Motor neuron (in vitro differentiated cells): ENCODE results near the gene CDCA5. TPM values are rescaled to one million over a fixed set of nuclear protein-coding genes. Genes with fewer than 3 reads are reported as not detected.

Experiments used
- ATAC-seq, 8 experiments: fragments of 200-7000 bp; cut with Tn5 transposase; replicated peaks in 6 of 8; 2 replicates each; pipeline ENCODE4 v1.8.0; 2021; ENCODE audit warnings: mild to moderate bottlenecking in 8 of 8, moderate library complexity in 8 of 8
- H3K27ac ChIP-seq, 2 donors: fragments of 250-450 bp; sonication (Bioruptor Pico); 2 replicates each; pipeline ENCODE4 v1.9.0; 2021; ENCODE audit warnings: antibody characterized with exemption in 2 of 2, mild to moderate bottlenecking in 2 of 2, moderate library complexity in 1 of 2
- H3K4me1 ChIP-seq, 2 donors: fragments of 250-450 bp; sonication (Bioruptor Pico); replicated peaks in 1 of 2; 2 replicates each; pipeline ENCODE4 v1.6.1; 2021; ENCODE audit warnings: antibody characterized with exemption in 2 of 2, mild to moderate bottlenecking in 2 of 2, moderate library complexity in 1 of 2
- H3K4me3 ChIP-seq, 5 donors: fragments of 250-450 bp; sonication (Bioruptor Pico); 2 replicates each; pipeline ENCODE4 v1.9.0; 2021; ENCODE audit warnings: antibody characterized with exemption in 5 of 5, mild to moderate bottlenecking in 5 of 5, moderate library complexity in 4 of 5
- WGBS, 10 experiments: fragments of 450-650 bp; shearing (Covaris generic); methylation state at CpG; one replicate each; pipeline ENCODE4 v1.0.0; 2022; 5-methylcytosine and 5-hydroxymethylcytosine counted together
- in situ Hi-C, 9 experiments: fragments of 400-800 bp; cut with MboI; loops; one replicate each; pipeline ENCODE4 v1.15.0; 2021; ENCODE audit warnings: low sequenced_read_pairs in 9 of 9, low pct_unique_long_range_greater_than_20kb in 2 of 9; ENCODE audit not compliant: unreplicated experiment in 9 of 9
- total RNA-seq, 8 experiments: library from RNA; unstranded; fragments of 300-600 nt; gene quantifications; 2 replicates each; pipeline versions ENCODE4 v1.2.3 to v1.2.4, GENCODE V29; 2022

The CDCA5 gene
- total RNA-seq, 8 experiments from 2014 or later, result 0.97 to 25.2 (median 2.0) TPM

DNA sequence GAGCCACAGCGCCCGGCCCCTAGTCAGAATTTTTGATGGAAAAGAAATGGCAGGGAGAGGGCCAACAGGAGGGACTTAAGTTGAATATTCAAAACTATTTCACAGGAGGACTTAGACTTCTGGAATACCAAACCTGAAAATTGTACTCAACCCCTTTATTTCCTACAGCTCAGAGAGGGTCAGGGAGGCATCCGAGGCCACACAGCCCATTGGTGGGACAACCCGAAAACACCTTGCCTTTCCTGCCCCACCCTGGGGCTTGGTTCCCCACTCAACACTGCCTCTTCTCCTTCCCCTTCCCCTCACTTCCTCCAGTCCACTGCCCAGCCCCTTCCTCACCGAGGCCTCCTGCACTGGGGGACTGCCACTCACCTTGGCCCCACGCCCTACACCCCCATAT lies 26.8 kb downstream of the CDCA5 start:
- Histone ChIP-seq H3K4me3 (no peak overlapping the region), H3K27ac (no peak overlapping the region), H3K4me1 (no peaks in the 10 kb centered on the region)
- WGBS, 10 experiments, result 91 to 100% methylated on average over 1 to 4 of the region's 6 CpGs; no CpG with 5 or more reads in 8 of the 10 experiments
- in situ Hi-C loops, result no loop called here
- ATAC-seq, result no peak

DNA sequence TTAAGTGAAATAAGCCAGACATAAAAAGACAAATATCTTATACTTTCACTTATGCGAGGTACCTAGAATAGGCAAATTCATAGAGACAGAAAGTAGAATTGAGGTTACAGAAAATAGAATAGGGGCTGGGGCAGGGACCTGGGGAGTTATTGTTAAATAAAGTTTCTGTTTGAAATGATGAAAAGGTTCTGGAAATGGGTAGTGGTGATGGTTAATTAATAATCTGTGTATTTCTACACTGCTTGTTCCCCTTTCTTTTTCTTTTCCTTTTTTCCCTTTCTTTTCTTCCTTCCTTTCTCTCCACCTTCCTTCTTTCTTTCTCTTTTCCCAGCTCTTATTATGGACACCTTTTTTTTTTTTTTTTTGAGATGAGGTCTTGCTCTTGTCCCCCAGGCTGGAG lies 28.3 kb downstream of the CDCA5 start:
- no peak for ATAC-seq
- no peaks in the 10 kb centered on the region for H3K4me1 ChIP-seq
- 45 to 83% (median 60%) methylated on average over 1 of the region's 1 CpG; no CpG with 5 or more reads in 3 of the 10 experiments for WGBS, 10 experiments
- in situ Hi-C loops, result no loop called here
- no peak overlapping the region for H3K4me3 ChIP-seq
- H3K27ac ChIP-seq, result no peak overlapping the region

DNA sequence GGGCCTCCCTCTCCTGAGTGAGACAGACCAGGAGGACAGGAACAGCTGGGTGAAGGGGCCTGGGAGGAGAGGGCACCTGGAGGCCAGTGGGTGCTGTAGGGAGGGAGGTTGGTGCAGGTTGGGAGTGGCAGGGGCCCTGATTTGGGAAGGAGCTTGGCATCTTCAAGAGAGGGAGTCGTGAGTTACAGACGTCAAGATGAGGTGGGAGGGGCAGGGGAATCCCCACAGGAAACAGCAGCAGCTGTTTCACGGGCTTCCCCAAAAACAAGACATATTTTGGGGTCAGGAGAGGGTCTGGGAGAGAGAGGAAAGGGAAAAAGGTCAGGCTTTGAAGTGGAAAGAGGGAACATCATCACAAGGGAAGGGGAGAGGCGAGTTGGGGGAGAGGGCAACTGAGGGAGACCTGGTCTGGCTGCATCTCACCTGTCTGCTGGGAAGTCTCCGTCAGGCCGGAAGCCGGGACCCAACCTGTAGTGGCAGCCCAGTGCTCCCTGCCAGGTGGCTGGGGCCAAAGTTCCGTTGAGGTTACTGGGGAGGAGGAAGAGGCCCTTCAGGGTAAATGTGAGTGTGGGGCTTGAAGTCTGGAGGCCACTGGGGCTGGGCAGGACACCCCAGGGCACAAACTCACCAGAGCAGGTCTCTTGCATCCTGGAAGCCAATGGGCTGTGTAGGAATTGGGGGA lies 29.9 kb downstream of the CDCA5 start:
- in situ Hi-C loops, result no loop called here
- WGBS, 10 experiments, result 0 to 83% (median 40%) methylated on average over 1 to 3 of the region's 8 CpGs; no CpG with 5 or more reads in 3 of the 10 experiments
- ATAC-seq, result no peak

DNA sequence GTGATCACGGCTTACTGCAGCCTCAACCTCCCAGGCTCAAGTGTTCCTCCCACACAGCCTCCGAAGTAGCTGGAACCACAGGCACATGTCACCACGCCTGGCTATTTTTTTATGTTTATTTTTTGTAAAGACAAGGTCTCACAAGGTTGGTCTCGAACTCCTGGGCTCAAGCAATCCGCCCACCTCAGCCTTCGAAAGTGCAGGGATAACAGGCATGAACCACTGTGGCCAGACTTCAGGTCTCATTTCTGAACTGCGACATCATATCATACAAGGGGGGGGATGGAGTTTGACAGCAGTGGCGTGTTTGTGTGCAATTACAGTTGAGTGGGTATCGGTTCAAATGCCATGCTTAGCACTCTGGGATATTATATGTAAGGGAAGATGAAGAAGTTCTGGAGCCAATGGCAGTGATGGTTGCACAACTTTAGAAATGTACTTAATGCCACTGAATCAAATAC lies 32.4 kb downstream of the CDCA5 start:
- ATAC-seq, result peak in 2 of 8 experiments; percentile 12 to 34
- no peak overlapping the region for H3K4me3 ChIP-seq
- 45 to 100% (median 82%) methylated on average over 1 to 8 of the region's 9 CpGs; no CpG with 5 or more reads in 1 of the 10 experiments for WGBS, 10 experiments
- in situ Hi-C loops, result no loop called here
- no peak overlapping the region for H3K27ac ChIP-seq
- no peaks in the 10 kb centered on the region for H3K4me1 ChIP-seq

More for the DNA sequence above, 29.9 kb downstream of the CDCA5 start:
- Histone ChIP-seq H3K27ac (no peak overlapping the region), H3K4me1 (no peaks in the 10 kb centered on the region), H3K4me3 (no peak overlapping the region)

- Histone ChIP-seq H3K4me3 (no peak overlapping the region), H3K27ac (no peak overlapping the region), H3K4me1 (no peaks in the 10 kb centered on the region)
- ATAC-seq, result peak in 6 of 8 experiments; percentile 12 to 54 (median 23)
- 60 to 90% (median 77%) methylated on average over 2 to 9 of the region's 56 CpGs; no CpG with 5 or more reads in 7 of the 10 experiments for WGBS, 10 experiments
- in situ Hi-C loops, result no loop called here
These were observed 36.0 kb downstream of the CDCA5 start for GRCh38 chr11:65047581-65048422.

DNA sequence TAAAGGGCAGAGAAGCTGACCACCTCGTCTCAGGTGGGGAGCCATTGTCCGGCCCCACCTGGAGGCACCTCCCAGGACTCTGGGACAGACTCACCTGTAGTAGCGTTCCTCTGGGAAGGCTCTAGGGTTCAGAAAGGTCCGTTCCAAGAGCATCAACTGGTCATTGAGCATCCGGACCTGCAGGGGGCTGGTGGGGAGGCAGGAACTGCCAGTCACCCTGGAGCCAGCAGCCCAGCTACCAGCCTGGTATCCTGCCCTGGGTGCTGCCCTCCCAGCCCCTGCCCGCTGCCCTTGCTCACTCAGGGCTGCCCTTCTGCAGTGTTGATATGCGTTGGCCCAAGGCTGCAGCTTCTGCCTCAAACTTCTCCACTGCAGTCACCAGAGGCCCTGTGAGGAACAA lies 38.1 kb downstream of the CDCA5 start:
- Histone ChIP-seq H3K27ac (no peak overlapping the region), H3K4me1 (peaks cover 7 to 8% of the 10 kb centered on the region in 2 donors), H3K4me3 (no peak overlapping the region)
- 83 to 100% (median 100%) methylated on average over 1 to 2 of the region's 7 CpGs; no CpG with 5 or more reads in 7 of the 10 experiments for WGBS, 10 experiments
- in situ Hi-C loops, result no loop called here
- no peak for ATAC-seq

DNA sequence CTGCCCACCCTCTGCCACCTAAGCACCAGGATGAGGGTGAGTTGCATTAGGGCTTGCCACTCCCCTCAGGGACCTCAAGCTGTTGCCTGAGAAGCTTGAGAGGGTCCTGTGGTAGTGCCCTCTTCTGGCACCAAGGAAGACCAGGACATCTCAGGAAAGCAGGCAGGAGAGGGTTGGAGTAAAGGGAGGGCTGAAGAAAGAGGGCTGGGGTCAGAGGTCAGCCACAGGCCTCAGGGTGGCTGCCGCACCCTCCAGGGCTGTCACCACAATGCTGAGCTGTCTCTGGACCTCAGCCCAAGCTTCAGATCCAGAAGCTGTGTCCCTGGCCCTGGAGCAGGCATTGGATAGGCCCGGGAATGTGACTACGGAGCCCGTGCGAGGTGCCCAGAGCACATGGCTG lies 38.8 kb downstream of the CDCA5 start:
- WGBS, 10 experiments, result 97% methylated on average over 4 of the region's 5 CpGs; no CpG with 5 or more reads in 9 of the 10 experiments
- Histone ChIP-seq H3K27ac (no peak overlapping the region), H3K4me1 (peaks cover 7 to 8% of the 10 kb centered on the region in 2 donors), H3K4me3 (no peak overlapping the region)
- no peak for ATAC-seq
- in situ Hi-C loops, result no loop called here

DNA sequence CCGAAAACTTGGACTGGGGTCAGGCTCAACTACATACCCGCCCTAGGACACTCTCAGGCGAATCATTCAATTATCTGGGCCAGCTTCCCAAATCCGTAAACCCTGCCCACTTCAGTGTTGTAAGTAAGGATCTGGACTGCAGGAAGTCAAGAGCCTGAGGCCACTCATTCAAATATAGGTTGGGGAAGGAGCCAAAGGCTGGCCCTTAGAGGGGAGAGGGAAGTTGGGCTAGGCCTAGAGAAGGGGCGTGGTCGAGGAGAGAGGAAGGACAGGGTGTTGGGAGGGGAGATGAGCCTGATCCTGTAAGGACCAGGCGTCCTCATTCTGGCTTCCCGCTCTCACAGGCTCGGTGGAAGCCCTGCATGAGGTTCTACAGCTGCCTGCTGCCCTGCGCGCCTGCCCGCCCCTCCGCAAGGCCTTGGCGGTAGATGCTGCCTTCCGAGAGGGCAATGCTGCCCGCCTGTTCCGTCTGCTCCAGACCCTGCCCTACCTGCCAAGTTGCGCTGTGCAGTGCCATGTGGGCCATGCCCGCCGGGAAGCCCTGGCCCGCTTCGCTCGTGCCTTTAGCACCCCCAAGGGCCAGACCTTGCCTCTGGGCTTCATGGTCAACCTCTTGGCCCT lies 39.8 kb downstream of the CDCA5 start:
- 34 to 100% (median 85%) methylated on average over 1 to 15 of the region's 23 CpGs; no CpG with 5 or more reads in 2 of the 10 experiments for WGBS, 10 experiments
- in situ Hi-C loops, result no loop called here
- ATAC-seq, result peak in 3 of 8 experiments; percentile 0 to 26 (median 1)
- no peak overlapping the region for H3K4me3 ChIP-seq
- H3K27ac ChIP-seq, result no peak overlapping the region
- peaks cover 7 to 8% of the 10 kb centered on the region in 2 donors for H3K4me1 ChIP-seq

- in situ Hi-C loops, result no loop called here
- Histone ChIP-seq H3K27ac (no peak overlapping the region), H3K4me1 (peaks cover 7 to 8% of the 10 kb centered on the region in 2 donors), H3K4me3 (no peak overlapping the region)
- 23 to 100% (median 83%) methylated on average over 1 to 6 of the region's 6 CpGs; no CpG with 5 or more reads in 3 of the 10 experiments for WGBS, 10 experiments
- ATAC-seq, result no peak
These were observed 40.9 kb downstream of the CDCA5 start for GRCh38 chr11:65042891-65043290.

- Histone ChIP-seq H3K4me1 (peaks cover 7 to 8% of the 10 kb centered on the region in 2 donors), H3K4me3 (peak within 1 kb of the TSS; percentile 60 to 82 (median 80)), H3K27ac (peak within 1 kb of the TSS; percentile 82 to 87)
- in situ Hi-C loops, result no loop called here
- ATAC-seq, result peak; percentile 84 to 94 (median 93)
- 0 to 1% (median 0%) methylated on average over 1 to 15 of the region's 91 CpGs; no CpG with 5 or more reads in 6 of the 10 experiments for WGBS, 10 experiments
These were observed 42.8 kb downstream of the CDCA5 start, which contains the start of gene SAC3D1 for GRCh38 chr11:65040847-65041622. Gene SAC3D1, plus strand, starts transcription at chr11:65041210. Its CDS starts 83 bp downstream, at chr11:65041293.

DNA sequence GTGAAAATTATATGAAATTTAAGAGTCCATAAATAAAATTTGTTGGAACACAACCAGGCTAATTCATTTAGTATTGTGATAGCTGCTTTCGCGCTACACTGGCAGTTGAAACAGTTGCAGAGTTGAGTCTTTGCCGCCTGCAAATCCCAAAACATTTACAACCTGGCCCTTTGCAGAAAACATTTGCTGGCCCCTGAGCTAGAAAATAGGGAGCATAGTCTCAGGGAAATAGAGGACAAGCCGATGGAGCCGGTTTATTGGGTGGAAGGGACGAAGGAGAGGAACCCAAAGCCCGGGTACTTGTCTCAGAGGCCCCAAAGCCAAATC lies 43.4 kb downstream of the CDCA5 start:
- in situ Hi-C loops, result no loop called here
- no peak for ATAC-seq
- H3K27ac ChIP-seq, result peak overlapping the region; percentile 82 to 87
- peak overlapping the region; percentile 60 to 82 (median 80) for H3K4me3 ChIP-seq
- WGBS, 10 experiments, result 18 to 92% (median 47%) methylated on average over 2 to 5 of the region's 7 CpGs; no CpG with 5 or more reads in 2 of the 10 experiments
- H3K4me1 ChIP-seq, result peaks cover 7 to 8% of the 10 kb centered on the region in 2 donors

DNA sequence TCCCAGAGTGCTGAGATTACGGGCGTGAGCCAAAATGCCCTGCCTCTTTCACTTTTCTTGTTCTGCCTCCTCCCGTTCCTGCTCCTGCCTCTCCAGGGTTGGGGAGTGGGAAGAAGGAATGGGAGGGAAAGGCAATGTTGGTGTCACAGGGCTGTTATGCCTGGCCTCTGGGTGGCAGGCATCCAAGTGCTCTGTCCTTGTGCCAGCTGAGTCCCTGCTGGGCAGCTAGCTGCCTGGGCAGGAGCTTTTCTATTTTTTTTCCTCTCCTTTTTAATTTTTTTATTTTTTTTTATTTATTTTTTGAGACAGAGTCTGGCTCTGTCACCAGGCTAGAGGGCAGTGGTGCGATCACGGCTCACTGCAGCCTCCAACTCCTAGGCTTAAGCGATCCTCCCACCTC lies 46.9 kb downstream of the CDCA5 start:
- WGBS, 10 experiments, result 80 to 100% (median 95%) methylated on average over 1 to 6 of the region's 6 CpGs; no CpG with 5 or more reads in 5 of the 10 experiments
- in situ Hi-C loops, result no loop called here

More for the DNA sequence above, 46.9 kb downstream of the CDCA5 start:
- no peak overlapping the region for H3K27ac ChIP-seq
- H3K4me1 ChIP-seq, result peaks cover under 1% of the 10 kb centered on the region in 2 donors
- no peak for ATAC-seq
- no peak overlapping the region for H3K4me3 ChIP-seq
